Measurements from ENCODE around the gene LRRC28. TPM values are rescaled to one million over a fixed set of nuclear protein-coding genes. Genes with fewer than 3 reads are reported as not detected.

Gene LRRC28
- total RNA-seq, 1 donor from 2014 or later = 49.6 TPM

GRCh38 chr15:99344639-99345038, 93.4 kb downstream of the LRRC28 start:
- no peaks in the 10 kb centered on the region for H3K27me3 Mint-ChIP-seq (ENCODE audit: unreplicated experiment)
- DNase-seq = no peak
- peaks cover 6% of the 10 kb centered on the region for H3K36me3 Mint-ChIP-seq (ENCODE audit: unreplicated experiment)
- H3K4me1 Mint-ChIP-seq (ENCODE audit: low read depth, unreplicated experiment) = peaks cover 13% of the 10 kb centered on the region
- no peak overlapping the region for H3K4me3 Mint-ChIP-seq (ENCODE audit: unreplicated experiment)
- no peak overlapping the region for H3K27ac Mint-ChIP-seq (ENCODE audit: unreplicated experiment)
- no peak for TF ChIP-seq CTCF (IDR thresholded peaks at IDR 0.05; ENCODE audit: partially characterized antibody, unreplicated experiment)
- H3K9me3 Mint-ChIP-seq (ENCODE audit: unreplicated experiment) = no peaks in the 10 kb centered on the region

- Mint-ChIP-seq H3K4me1 (ENCODE audit: low read depth, unreplicated experiment) (peaks cover 13% of the 10 kb centered on the region), H3K4me3 (ENCODE audit: unreplicated experiment) (no peak overlapping the region), H3K27me3 (ENCODE audit: unreplicated experiment) (no peaks in the 10 kb centered on the region), H3K9me3 (ENCODE audit: unreplicated experiment) (peaks cover under 1% of the 10 kb centered on the region), H3K36me3 (ENCODE audit: unreplicated experiment) (peaks cover 6% of the 10 kb centered on the region), H3K27ac (ENCODE audit: unreplicated experiment) (no peak overlapping the region)
- no peak for TF ChIP-seq CTCF (IDR thresholded peaks at IDR 0.05; ENCODE audit: partially characterized antibody, unreplicated experiment)
- no peak for DNase-seq
Measured at GRCh38 chr15:99345242-99345641, 94.0 kb downstream of the LRRC28 start.

- no peak overlapping the region for H3K4me3 Mint-ChIP-seq (ENCODE audit: unreplicated experiment)
- H3K27me3 Mint-ChIP-seq (ENCODE audit: unreplicated experiment) = no peaks in the 10 kb centered on the region
- H3K36me3 Mint-ChIP-seq (ENCODE audit: unreplicated experiment) = peaks cover 6% of the 10 kb centered on the region
- TF ChIP-seq CTCF (IDR thresholded peaks at IDR 0.05; ENCODE audit: partially characterized antibody, unreplicated experiment) = no peak
- peaks cover 13% of the 10 kb centered on the region for H3K4me1 Mint-ChIP-seq (ENCODE audit: low read depth, unreplicated experiment)
- H3K27ac Mint-ChIP-seq (ENCODE audit: unreplicated experiment) = no peak overlapping the region
- no peak for DNase-seq
- peaks cover 2% of the 10 kb centered on the region for H3K9me3 Mint-ChIP-seq (ENCODE audit: unreplicated experiment)
Measured at GRCh38 chr15:99345832-99346462, 94.7 kb downstream of the LRRC28 start.

GRCh38 chr15:99347574-99347973, 96.3 kb downstream of the LRRC28 start:
- Mint-ChIP-seq H3K4me1 (ENCODE audit: low read depth, unreplicated experiment) (peaks cover 13% of the 10 kb centered on the region), H3K36me3 (ENCODE audit: unreplicated experiment) (peaks cover 6% of the 10 kb centered on the region), H3K27me3 (ENCODE audit: unreplicated experiment) (no peaks in the 10 kb centered on the region), H3K27ac (ENCODE audit: unreplicated experiment) (no peak overlapping the region), H3K4me3 (ENCODE audit: unreplicated experiment) (no peak overlapping the region), H3K9me3 (ENCODE audit: unreplicated experiment) (peaks cover 2% of the 10 kb centered on the region)
- no peak for DNase-seq
- TF ChIP-seq CTCF (IDR thresholded peaks at IDR 0.05; ENCODE audit: partially characterized antibody, unreplicated experiment) = no peak

GRCh38 chr15:99348412-99348811, 97.1 kb downstream of the LRRC28 start:
- no peak overlapping the region for H3K27ac Mint-ChIP-seq (ENCODE audit: unreplicated experiment)
- no peaks in the 10 kb centered on the region for H3K27me3 Mint-ChIP-seq (ENCODE audit: unreplicated experiment)
- H3K9me3 Mint-ChIP-seq (ENCODE audit: unreplicated experiment) = peaks cover 2% of the 10 kb centered on the region
- DNase-seq = no peak
- no peak overlapping the region for H3K4me3 Mint-ChIP-seq (ENCODE audit: unreplicated experiment)
- TF ChIP-seq CTCF (IDR thresholded peaks at IDR 0.05; ENCODE audit: partially characterized antibody, unreplicated experiment) = no peak
- H3K36me3 Mint-ChIP-seq (ENCODE audit: unreplicated experiment) = peaks cover 6% of the 10 kb centered on the region
- peaks cover 11% of the 10 kb centered on the region for H3K4me1 Mint-ChIP-seq (ENCODE audit: low read depth, unreplicated experiment)

Measured in glutamatergic neuron (in vitro differentiated cells).